Measurements from ENCODE around the gene SERPINA1.

DNA sequence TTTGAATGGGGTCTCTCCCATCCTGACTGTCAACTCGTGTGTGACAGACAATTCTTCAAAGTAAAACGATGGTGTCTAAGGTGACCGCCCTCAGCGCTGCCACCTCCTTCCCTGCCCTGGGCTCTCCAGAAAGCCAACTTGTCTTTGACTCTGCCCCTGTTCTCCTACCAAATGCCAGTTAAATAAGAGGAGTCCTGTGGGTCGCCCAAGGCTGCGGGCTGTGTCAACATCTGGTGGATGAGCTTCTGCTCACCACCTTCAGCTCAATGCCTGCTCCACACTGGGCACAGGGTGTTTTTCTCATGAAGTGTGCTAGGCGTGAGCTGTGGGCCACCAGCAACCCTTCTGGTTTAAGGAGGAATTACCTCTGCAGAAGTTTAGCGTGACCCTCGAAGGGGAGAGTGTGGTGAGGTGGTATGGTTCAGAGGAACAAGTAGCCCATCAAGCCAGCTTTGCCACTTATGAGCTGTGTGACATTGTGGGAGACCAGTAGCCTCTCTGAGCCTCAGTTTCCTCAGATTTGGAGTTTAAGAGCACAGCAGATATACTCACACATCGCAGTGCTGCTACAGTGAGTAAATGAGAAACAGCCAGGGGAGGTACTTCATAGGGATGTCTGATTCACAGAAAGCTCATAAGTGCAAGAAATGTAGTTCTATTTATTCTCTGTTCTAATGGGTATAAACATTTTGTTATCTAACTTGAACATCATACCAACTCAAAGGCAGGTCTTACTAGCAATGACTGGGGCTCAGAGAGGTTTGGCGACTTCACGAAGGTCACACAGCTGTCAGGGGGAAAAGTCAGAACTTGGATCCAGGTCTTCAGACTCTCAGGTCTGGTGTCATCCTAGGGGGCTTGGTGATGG, 12.1 kb downstream of the SERPINA1 start:
- TF ChIP-seq, protein P1, sequence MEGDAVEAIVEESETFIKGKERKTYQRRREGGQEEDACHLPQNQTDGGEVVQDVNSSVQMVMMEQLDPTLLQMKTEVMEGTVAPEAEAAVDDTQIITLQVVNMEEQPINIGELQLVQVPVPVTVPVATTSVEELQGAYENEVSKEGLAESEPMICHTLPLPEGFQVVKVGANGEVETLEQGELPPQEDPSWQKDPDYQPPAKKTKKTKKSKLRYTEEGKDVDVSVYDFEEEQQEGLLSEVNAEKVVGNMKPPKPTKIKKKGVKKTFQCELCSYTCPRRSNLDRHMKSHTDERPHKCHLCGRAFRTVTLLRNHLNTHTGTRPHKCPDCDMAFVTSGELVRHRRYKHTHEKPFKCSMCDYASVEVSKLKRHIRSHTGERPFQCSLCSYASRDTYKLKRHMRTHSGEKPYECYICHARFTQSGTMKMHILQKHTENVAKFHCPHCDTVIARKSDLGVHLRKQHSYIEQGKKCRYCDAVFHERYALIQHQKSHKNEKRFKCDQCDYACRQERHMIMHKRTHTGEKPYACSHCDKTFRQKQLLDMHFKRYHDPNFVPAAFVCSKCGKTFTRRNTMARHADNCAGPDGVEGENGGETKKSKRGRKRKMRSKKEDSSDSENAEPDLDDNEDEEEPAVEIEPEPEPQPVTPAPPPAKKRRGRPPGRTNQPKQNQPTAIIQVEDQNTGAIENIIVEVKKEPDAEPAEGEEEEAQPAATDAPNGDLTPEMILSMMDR (IDR thresholded peaks at IDR 0.05): no peak
- TF ChIP-seq POLR2A (IDR thresholded peaks at IDR 0.05): no peak
